Body of pancreas (tissue), 4 donors: ENCODE measurements around the gene ATP2B2.

Source experiments
- POLR2A ChIP-seq, 3 donors: fragments of 450-650 bp; IDR thresholded peaks; one replicate each; pipeline ENCODE4 v1.6.1; 2016; ENCODE audit warnings: antibody characterized with exemption in 3 of 3, mild to moderate bottlenecking in 2 of 3
- TF ChIP-seq, protein P1 (sequence below), 7 experiments: fragments of 450-650 bp in 4 of 7; fragments of 200-600 bp in 3 of 7; sonication (generic) in 3 of 7; IDR thresholded peaks; one replicate each; pipeline ENCODE4 v1.5.1; 2016 to 2019; ENCODE audit warnings: antibody characterized with exemption in 7 of 7

DNA sequence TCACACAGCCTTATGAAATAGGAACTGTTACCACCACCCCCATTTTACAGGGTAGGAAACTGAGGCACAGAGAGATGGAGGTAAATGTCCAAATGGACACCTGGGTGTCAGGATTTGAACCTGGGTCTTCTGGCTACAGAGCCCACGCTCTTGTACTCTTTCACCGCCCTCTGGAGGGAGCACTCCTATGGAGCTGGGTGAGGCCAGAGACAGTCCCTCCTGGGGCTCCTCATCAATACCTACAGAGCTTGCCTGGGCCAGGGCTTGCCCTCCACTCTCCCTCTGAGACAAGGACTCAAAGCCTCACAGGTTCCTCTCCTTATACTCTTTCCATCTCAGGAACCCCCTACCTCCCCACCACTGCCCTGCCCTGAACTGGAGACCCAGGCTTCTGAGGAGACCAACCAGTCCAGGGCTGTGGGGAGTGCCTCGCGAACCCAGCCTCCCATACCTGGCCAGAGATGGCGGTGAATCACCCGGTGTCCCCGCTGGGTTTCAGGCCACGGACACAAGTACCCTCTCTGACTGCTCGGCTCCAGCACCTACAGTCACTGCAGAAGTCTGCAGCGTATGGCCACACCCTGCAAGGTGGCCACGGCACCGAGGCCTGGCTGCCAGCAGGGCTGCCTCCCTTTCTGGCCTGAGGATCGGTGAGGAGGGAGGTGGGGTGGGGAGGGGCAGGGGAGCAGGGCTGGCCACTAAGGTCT is 22.1 kb upstream of the ATP2B2 start:
- no peak for TF ChIP-seq POLR2A (IDR thresholded peaks at IDR 0.05)
- TF ChIP-seq, protein P1, sequence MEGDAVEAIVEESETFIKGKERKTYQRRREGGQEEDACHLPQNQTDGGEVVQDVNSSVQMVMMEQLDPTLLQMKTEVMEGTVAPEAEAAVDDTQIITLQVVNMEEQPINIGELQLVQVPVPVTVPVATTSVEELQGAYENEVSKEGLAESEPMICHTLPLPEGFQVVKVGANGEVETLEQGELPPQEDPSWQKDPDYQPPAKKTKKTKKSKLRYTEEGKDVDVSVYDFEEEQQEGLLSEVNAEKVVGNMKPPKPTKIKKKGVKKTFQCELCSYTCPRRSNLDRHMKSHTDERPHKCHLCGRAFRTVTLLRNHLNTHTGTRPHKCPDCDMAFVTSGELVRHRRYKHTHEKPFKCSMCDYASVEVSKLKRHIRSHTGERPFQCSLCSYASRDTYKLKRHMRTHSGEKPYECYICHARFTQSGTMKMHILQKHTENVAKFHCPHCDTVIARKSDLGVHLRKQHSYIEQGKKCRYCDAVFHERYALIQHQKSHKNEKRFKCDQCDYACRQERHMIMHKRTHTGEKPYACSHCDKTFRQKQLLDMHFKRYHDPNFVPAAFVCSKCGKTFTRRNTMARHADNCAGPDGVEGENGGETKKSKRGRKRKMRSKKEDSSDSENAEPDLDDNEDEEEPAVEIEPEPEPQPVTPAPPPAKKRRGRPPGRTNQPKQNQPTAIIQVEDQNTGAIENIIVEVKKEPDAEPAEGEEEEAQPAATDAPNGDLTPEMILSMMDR (IDR thresholded peaks at IDR 0.05) = no peak
